ENCODE results near the gene ZNF324B. TPM values are rescaled to one million over a fixed set of nuclear protein-coding genes. Genes with fewer than 3 reads are reported as not detected.
A peak's percentile ranks its signal among the peaks of the same experiment; 100 is the strongest.

ZNF324B gene
- total and polyA plus RNA-seq, 10 of the 15 experiments (the other 5 are each of a cell fraction or from before 2014, with no cell fraction given) = 0.11 to 12.8 (median 4.0) TPM

DNA sequence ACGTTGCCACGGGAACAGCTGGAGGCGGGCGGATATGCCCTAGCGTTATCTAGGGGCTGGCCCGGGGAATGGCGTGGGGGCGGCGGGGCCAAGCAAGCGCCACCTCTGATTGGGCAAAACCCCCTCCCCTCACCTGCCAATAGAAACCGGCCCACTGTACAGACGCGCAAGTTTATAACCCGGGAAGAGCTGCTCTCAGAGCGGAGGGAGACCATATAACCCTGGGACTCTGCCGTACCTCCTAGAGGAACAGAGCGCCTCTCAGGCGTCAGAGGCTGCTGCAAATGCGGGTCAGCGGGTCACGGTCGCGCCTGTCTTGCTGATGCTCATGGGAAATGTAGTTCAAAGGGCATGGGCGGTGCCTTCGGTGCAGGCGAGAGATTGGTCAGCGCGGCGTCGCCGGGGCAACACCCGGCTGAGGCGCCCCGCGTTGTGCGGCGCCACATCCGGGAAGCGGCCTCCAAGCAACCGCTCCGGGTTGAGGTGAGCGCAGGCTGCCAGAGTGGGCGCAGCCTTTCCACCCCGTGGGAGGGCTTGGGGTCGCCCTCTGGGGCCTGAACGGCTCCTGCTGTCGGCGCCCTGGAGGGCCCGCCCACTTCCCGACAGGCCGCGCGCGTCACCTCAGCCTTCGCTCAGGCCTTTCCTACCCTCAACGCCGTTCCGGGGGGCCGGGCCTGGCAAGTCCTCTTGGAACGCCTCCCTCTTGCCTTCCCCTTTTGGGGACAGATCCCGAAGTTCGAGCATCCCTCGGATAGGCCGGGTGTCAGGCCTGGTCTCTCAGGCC, 24.5 kb downstream of the ZNF324B start, which contains the start of gene ZNF446 (continued):
- TF ChIP-seq TCF7 (IDR thresholded peaks at IDR 0.05; ENCODE audit: borderline replicate concordance) (no peak), RFX5 (IDR thresholded peaks at IDR 0.05; ENCODE audit: low read depth, low read length) (peak; percentile 30; the same call in 1 of the 2 replicates), SMC3 (IDR thresholded peaks at IDR 0.05; ENCODE audit: borderline replicate concordance, low read length) (no peak), EP300 (IDR thresholded peaks at IDR 0.05; ENCODE audit: borderline replicate concordance in 1 of 2, control insufficient read depth in 1 of 2, low read depth in 2 of 2, low read length in 2 of 2) (no peak), GATAD2B (conservative IDR thresholded peaks at IDR 0.05; ENCODE audit: low read depth) (peak; percentile 78; the same call in 1 of the 2 replicates), E4F1 (IDR thresholded peaks at IDR 0.05; ENCODE audit: borderline replicate concordance, partially characterized antibody) (peak; percentile 95), BCLAF1 (IDR thresholded peaks at IDR 0.05) (no peak), POU2F2 (IDR thresholded peaks at IDR 0.05; ENCODE audit: borderline replicate concordance, low read depth, low read length) (peak; percentile 42; the same call in 2 of the 3 replicates), SREBF1 (IDR thresholded peaks at IDR 0.05; ENCODE audit: low read length) (peak; percentile 13), YBX1 (IDR thresholded peaks at IDR 0.05) (no peak), MYC (IDR thresholded peaks at IDR 0.05; ENCODE audit: insufficient read depth, insufficient read length, insufficient replicate concordance, low read length, severe bottlenecking) (no peak), ZSCAN29 (IDR thresholded peaks at IDR 0.05) (no peak), NR2F1 (conservative IDR thresholded peaks at IDR 0.05) (peak; percentile 99), RBBP5 (conservative IDR thresholded peaks at IDR 0.05) (no peak), TBL1XR1 (IDR thresholded peaks at IDR 0.05; ENCODE audit: low read depth, low read length) (peak; percentile 56; the same call in 1 of the 2 replicates), TCF12 (IDR thresholded peaks at IDR 0.05; ENCODE audit: low read depth, low read length) (no peak)
- TF ChIP-seq, protein P1, sequence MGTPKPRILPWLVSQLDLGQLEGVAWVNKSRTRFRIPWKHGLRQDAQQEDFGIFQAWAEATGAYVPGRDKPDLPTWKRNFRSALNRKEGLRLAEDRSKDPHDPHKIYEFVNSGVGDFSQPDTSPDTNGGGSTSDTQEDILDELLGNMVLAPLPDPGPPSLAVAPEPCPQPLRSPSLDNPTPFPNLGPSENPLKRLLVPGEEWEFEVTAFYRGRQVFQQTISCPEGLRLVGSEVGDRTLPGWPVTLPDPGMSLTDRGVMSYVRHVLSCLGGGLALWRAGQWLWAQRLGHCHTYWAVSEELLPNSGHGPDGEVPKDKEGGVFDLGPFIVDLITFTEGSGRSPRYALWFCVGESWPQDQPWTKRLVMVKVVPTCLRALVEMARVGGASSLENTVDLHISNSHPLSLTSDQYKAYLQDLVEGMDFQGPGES (IDR thresholded peaks at IDR 0.05) = peak; percentile 35; the same call in 1 of the 2 replicates
- TF ChIP-seq, protein P2, sequence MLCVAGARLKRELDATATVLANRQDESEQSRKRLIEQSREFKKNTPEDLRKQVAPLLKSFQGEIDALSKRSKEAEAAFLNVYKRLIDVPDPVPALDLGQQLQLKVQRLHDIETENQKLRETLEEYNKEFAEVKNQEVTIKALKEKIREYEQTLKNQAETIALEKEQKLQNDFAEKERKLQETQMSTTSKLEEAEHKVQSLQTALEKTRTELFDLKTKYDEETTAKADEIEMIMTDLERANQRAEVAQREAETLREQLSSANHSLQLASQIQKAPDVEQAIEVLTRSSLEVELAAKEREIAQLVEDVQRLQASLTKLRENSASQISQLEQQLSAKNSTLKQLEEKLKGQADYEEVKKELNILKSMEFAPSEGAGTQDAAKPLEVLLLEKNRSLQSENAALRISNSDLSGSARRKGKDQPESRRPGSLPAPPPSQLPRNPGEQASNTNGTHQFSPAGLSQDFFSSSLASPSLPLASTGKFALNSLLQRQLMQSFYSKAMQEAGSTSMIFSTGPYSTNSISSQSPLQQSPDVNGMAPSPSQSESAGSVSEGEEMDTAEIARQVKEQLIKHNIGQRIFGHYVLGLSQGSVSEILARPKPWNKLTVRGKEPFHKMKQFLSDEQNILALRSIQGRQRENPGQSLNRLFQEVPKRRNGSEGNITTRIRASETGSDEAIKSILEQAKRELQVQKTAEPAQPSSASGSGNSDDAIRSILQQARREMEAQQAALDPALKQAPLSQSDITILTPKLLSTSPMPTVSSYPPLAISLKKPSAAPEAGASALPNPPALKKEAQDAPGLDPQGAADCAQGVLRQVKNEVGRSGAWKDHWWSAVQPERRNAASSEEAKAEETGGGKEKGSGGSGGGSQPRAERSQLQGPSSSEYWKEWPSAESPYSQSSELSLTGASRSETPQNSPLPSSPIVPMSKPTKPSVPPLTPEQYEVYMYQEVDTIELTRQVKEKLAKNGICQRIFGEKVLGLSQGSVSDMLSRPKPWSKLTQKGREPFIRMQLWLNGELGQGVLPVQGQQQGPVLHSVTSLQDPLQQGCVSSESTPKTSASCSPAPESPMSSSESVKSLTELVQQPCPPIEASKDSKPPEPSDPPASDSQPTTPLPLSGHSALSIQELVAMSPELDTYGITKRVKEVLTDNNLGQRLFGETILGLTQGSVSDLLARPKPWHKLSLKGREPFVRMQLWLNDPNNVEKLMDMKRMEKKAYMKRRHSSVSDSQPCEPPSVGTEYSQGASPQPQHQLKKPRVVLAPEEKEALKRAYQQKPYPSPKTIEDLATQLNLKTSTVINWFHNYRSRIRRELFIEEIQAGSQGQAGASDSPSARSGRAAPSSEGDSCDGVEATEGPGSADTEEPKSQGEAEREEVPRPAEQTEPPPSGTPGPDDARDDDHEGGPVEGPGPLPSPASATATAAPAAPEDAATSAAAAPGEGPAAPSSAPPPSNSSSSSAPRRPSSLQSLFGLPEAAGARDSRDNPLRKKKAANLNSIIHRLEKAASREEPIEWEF (IDR thresholded peaks at IDR 0.05; ENCODE audit: insufficient replicate concordance, low read depth, low read length) = no peak
